ENCODE measurements around the gene ATXN1. TPM values are rescaled to one million over a fixed set of nuclear protein-coding genes. Genes with fewer than 3 reads are reported as not detected.

The ATXN1 gene
- total RNA-seq, 1 donor from 2014 or later: 3.9 TPM

DNA sequence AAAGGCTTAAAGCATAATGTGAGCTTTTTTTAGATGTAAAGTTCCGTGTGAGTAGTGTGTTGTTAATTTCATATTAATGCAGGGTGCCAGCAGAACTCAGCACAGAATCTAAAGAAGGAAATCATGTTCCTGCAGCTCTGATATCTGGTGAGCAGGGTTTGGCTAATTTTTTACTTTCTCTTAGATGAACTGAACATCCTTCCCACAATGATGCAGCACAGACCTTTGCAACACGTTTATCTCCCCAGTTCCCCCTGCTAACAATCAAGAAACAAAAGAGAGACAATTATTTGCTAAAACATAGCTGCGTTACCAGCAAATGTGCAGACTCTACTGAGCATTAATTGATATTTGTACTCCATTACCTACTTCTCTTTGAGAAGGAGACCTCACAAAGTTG, 39.1 kb upstream of the ATXN1 start:
- no peaks in the 10 kb centered on the region for H3K9me3 Mint-ChIP-seq
- no peak for DNase-seq (ENCODE audit: low read depth, low spot score)
- no peaks in the 10 kb centered on the region for H3K36me3 Mint-ChIP-seq (ENCODE audit: low read depth)
- H3K27ac Mint-ChIP-seq (ENCODE audit: unreplicated experiment): no peak overlapping the region
- H3K4me3 Mint-ChIP-seq: no peak overlapping the region
- H3K27me3 Mint-ChIP-seq (ENCODE audit: low read depth): peaks cover 12% of the 10 kb centered on the region
- peaks cover 25% of the 10 kb centered on the region for H3K4me1 Mint-ChIP-seq
- TF ChIP-seq CTCF (conservative IDR thresholded peaks at IDR 0.05): no peak

DNA sequence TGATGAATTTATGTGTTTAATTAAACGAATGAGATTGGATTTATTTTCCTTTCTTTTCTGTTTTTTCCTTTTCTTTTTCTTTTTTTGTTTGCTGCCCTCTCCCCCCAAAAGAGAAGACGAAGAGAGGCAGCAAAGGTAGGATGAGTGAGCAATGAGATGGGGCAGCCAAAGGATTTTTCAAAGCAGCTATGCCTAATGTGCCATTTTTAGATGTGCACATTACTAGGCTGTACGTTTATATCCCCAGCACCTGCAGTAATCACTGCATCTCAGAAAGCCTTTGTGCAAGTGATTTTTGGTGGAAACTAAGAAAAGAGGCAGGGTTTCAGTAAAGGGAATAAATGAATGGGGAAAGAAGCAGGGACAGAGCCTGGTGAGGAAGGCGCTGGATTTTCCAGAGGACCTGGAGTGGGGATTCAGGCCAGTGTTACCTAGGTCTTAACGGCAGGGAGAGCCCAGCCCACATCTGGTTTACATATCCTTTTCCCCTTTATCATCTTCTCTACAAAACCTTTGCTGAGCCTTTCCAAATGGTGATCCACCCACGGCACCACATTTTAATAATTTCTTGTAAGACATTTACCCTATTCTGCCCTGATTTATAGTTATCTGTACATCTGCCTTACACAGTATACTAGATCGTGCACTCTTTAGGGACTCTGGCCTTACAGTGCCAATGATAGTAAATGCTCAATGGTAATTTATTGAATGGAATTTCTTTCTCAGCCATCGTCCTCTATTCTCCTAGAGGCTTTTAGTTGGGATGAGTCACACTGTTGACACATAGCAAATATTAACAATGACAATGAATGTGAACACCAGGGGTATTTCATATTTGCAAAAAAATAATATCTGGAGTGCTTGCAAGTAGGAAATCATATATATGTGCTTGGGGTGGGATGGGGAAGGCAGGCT, 38.3 kb upstream of the ATXN1 start:
- DNase-seq (ENCODE audit: low read depth, low spot score): no peak
- H3K27me3 Mint-ChIP-seq (ENCODE audit: low read depth): peaks cover 11% of the 10 kb centered on the region
- H3K4me3 Mint-ChIP-seq: no peak overlapping the region
- H3K36me3 Mint-ChIP-seq (ENCODE audit: low read depth): no peaks in the 10 kb centered on the region
- H3K27ac Mint-ChIP-seq (ENCODE audit: unreplicated experiment): no peak overlapping the region
- no peaks in the 10 kb centered on the region for H3K9me3 Mint-ChIP-seq
- no peak for TF ChIP-seq CTCF (conservative IDR thresholded peaks at IDR 0.05)
- H3K4me1 Mint-ChIP-seq: peaks cover 20% of the 10 kb centered on the region

GRCh38 chr6:16793828-16794412, 32.7 kb upstream of the ATXN1 start:
- H3K36me3 Mint-ChIP-seq (ENCODE audit: low read depth): peaks cover 5% of the 10 kb centered on the region
- H3K27ac Mint-ChIP-seq (ENCODE audit: unreplicated experiment): no peak overlapping the region
- peaks cover 23% of the 10 kb centered on the region for H3K9me3 Mint-ChIP-seq
- no peak overlapping the region for H3K4me3 Mint-ChIP-seq
- TF ChIP-seq CTCF (conservative IDR thresholded peaks at IDR 0.05): peak; percentile 34
- H3K27me3 Mint-ChIP-seq (ENCODE audit: low read depth): no peaks in the 10 kb centered on the region
- no peak for DNase-seq (ENCODE audit: low read depth, low spot score)
- H3K4me1 Mint-ChIP-seq: no peaks in the 10 kb centered on the region

- DNase-seq (ENCODE audit: low read depth, low spot score): no peak
- Mint-ChIP-seq H3K27ac (ENCODE audit: unreplicated experiment) (no peak overlapping the region), H3K27me3 (ENCODE audit: low read depth) (peaks cover 2% of the 10 kb centered on the region), H3K4me3 (no peak overlapping the region), H3K9me3 (peaks cover 26% of the 10 kb centered on the region), H3K4me1 (no peaks in the 10 kb centered on the region), H3K36me3 (ENCODE audit: low read depth) (peaks cover 9% of the 10 kb centered on the region)
- TF ChIP-seq CTCF (conservative IDR thresholded peaks at IDR 0.05): no peak
These were observed 28.2 kb upstream of the ATXN1 start for GRCh38 chr6:16789329-16790038.

- Mint-ChIP-seq H3K9me3 (peaks cover 20% of the 10 kb centered on the region), H3K36me3 (ENCODE audit: low read depth) (peaks cover 9% of the 10 kb centered on the region), H3K27ac (ENCODE audit: unreplicated experiment) (no peak overlapping the region), H3K4me1 (no peaks in the 10 kb centered on the region), H3K4me3 (no peak overlapping the region), H3K27me3 (ENCODE audit: low read depth) (peaks cover 2% of the 10 kb centered on the region)
- TF ChIP-seq CTCF (conservative IDR thresholded peaks at IDR 0.05): no peak
- no peak for DNase-seq (ENCODE audit: low read depth, low spot score)
These were observed 25.9 kb upstream of the ATXN1 start for GRCh38 chr6:16787128-16787682.
